Endothelial cell of umbilical vein (primary cell): ENCODE measurements around the gene RBMS3.
"Not testable (repeated sequence)": the region's sequence is repeated elsewhere in the genome, so short reads cannot be mapped to it uniquely, and the experiment has no call there.

Experiments used
- EZH2 ChIP-seq: IDR thresholded peaks from 2 replicates; pipeline ENCODE4 v1.6.1; 2012; ENCODE audit warnings: borderline replicate concordance, low read depth, mild to moderate bottlenecking, moderate library complexity, low read length, inconsistent platforms; ENCODE audit not compliant: severe bottlenecking
- JUN ChIP-seq: IDR thresholded peaks from 2 replicates; pipeline ENCODE4 v1.6.1; 2011; ENCODE audit warnings: borderline replicate concordance, low read depth; ENCODE audit not compliant: insufficient read length, insufficient read depth
- POLR2A ChIP-seq: IDR thresholded peaks from 2 replicates; pipeline ENCODE4 v1.6.1; 2012; ENCODE audit warnings: low read depth, mild to moderate bottlenecking, control low read depth, low read length
- POLR2AphosphoS5 ChIP-seq: IDR thresholded peaks from 2 replicates; pipeline ENCODE4 v1.6.1; 2012; ENCODE audit warnings: low read depth, mild to moderate bottlenecking, control low read depth, low read length, moderate library complexity; ENCODE audit not compliant: insufficient read depth
- TF ChIP-seq, protein P1 (sequence below), 2 donors: IDR thresholded peaks; 1 replicate in 1 of 2; 2 replicates in 1 of 2; pipeline ENCODE4 v1.5.1; 2011; ENCODE audit warnings: low read length in 2 of 2, mild to moderate bottlenecking in 2 of 2, moderate library complexity in 2 of 2, control low read depth in 1 of 2, inconsistent platforms in 1 of 2, low read depth in 1 of 2; ENCODE audit not compliant: insufficient read depth in 1 of 2; ENCODE audit errors: extremely low read depth in 1 of 2
- TF ChIP-seq, protein P2 (sequence below): IDR thresholded peaks from 2 replicates; pipeline ENCODE4 v1.6.1; 2011; ENCODE audit not compliant: insufficient read depth, insufficient read length

DNA sequence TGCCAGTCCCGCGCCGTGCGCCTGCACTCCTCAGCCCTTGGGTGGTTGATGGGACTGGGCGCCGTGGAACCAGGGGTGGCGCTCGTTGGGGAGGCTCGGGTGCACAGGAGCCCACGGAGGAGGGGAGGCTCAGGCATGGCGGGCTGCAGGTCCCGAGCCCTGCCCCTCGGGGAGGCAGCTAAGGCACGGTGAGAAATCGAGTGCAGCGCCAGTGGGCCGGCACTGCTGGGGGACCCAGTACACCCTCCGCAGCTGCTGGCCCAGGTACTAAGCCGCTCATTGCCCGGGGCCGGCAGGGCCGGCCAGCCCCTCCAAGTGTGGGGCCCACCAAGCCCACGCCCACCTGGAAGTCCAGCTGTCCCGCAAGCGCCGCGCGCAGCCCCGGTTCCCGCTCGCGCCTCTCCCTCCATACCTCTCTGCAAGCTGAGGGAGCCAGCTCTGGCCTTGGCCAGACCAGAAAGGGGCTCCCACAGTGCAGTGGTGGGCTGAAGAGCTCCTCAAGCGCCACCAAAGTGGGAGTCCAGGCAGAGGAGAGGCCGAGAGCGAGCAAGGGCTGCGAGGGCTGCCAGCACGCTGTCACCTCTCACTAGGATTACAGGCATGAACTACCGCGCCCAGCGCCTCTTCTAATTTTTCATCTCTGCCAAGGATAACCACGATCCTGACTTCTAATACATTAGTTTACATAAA is 192.8 kb downstream of the RBMS3 start:
- TF ChIP-seq, protein P1, sequence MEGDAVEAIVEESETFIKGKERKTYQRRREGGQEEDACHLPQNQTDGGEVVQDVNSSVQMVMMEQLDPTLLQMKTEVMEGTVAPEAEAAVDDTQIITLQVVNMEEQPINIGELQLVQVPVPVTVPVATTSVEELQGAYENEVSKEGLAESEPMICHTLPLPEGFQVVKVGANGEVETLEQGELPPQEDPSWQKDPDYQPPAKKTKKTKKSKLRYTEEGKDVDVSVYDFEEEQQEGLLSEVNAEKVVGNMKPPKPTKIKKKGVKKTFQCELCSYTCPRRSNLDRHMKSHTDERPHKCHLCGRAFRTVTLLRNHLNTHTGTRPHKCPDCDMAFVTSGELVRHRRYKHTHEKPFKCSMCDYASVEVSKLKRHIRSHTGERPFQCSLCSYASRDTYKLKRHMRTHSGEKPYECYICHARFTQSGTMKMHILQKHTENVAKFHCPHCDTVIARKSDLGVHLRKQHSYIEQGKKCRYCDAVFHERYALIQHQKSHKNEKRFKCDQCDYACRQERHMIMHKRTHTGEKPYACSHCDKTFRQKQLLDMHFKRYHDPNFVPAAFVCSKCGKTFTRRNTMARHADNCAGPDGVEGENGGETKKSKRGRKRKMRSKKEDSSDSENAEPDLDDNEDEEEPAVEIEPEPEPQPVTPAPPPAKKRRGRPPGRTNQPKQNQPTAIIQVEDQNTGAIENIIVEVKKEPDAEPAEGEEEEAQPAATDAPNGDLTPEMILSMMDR (IDR thresholded peaks at IDR 0.05; ENCODE audit: extremely low read depth in 1 of 2, insufficient read depth in 1 of 2, low read depth in 1 of 2, low read length in 2 of 2), result not testable (repeated sequence)
- not testable (repeated sequence) for TF ChIP-seq JUN, POLR2A, POLR2AphosphoS5, EZH2
- TF ChIP-seq, protein P2, sequence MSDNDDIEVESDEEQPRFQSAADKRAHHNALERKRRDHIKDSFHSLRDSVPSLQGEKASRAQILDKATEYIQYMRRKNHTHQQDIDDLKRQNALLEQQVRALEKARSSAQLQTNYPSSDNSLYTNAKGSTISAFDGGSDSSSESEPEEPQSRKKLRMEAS, result not testable (repeated sequence)
